ENCODE results near the gene UNC13D.
"Not testable (repeated sequence)": the region's sequence is repeated elsewhere in the genome, so short reads cannot be mapped to it uniquely, and the experiment has no call there.

The UNC13D gene
- long read RNA-seq, donor 1, result 0 reads
- long read RNA-seq, donor 2, result 0 reads
- long read RNA-seq, donor 3, result 0 reads
- long read RNA-seq, donor 4, result 0 reads
- long read RNA-seq, donor 5, result 0 reads
- long read RNA-seq, donor 6, result 0 reads
- long read RNA-seq, donor 7, result 0 reads
- long read RNA-seq, donor 8, result 0 reads

GRCh38 chr17:75843577-75844529, at the start of gene UNC13D:
Gene UNC13D (minus strand): TSS chr17:75844404. CDS start chr17:75844337, 67 bp downstream.
- DNase-seq, result no peak

DNA sequence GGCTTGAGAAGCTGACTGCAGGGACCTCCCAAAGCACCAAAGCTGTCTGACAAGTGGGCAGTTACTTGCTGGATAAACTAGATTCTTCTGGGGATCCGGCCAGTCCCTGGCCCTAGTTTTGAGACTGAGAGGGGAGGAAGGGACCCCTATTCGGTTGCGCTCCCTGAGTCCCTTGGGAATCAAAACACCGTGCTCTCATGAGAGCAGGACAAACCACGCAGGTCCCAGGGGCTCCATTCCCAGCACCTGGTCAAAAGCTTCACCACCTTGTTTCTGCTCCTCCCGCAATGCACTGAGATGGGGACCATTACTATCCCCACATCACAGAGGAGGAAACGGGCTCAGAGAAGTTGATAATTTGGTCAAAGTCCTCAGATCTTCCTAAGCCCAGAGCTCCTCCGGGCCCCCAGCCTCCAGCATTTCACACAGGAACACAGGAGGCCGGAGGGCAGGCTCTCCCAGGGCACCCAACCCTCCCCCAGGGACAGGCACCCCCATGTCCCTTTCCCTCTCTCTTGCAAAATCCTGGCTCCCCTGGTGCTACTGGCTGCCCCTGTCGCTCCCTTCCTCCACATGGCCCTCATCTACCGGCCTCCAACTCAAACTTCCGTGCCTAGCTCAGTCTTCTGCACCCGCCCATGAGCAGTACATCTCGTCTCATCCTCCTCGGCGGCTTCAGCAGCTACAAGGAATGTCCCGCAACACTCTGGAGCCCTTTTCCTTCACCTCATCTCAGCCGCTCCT, 49.3 kb upstream of the UNC13D start:
- no peak for DNase-seq

DNA sequence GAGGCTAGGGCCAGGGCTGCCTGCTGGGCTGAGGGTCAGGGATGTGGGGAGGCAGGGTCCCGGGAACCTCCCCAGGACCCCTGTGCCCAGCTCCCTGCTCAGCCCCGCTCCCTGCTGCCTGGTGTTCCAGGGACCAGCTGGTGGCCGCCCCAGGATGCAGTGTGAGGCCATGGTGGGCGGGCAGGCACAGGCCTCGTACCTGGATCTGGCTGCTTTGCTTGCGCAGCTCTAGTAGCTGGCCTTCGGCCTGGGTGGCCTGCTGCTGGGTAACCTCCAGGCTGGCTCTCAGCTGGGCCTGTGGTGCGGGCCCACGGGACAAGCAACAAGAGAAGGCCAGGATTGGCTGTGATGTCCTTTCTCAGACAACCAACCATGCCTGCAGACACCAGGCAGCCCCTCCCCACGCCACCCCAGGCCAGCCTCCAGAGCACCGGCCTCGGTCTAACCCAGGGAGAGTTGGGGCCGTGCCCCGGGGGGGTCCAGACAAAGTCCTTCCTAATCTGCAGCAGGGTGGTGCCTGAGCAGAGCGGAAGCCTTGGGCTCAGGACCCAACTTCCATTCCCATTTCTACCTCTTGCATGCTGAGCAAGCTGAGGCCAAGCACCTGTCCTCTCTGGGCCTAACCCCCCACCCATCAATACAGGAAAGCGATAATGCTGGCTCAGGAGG, 48.5 kb upstream of the UNC13D start:
- no peak for DNase-seq

DNA sequence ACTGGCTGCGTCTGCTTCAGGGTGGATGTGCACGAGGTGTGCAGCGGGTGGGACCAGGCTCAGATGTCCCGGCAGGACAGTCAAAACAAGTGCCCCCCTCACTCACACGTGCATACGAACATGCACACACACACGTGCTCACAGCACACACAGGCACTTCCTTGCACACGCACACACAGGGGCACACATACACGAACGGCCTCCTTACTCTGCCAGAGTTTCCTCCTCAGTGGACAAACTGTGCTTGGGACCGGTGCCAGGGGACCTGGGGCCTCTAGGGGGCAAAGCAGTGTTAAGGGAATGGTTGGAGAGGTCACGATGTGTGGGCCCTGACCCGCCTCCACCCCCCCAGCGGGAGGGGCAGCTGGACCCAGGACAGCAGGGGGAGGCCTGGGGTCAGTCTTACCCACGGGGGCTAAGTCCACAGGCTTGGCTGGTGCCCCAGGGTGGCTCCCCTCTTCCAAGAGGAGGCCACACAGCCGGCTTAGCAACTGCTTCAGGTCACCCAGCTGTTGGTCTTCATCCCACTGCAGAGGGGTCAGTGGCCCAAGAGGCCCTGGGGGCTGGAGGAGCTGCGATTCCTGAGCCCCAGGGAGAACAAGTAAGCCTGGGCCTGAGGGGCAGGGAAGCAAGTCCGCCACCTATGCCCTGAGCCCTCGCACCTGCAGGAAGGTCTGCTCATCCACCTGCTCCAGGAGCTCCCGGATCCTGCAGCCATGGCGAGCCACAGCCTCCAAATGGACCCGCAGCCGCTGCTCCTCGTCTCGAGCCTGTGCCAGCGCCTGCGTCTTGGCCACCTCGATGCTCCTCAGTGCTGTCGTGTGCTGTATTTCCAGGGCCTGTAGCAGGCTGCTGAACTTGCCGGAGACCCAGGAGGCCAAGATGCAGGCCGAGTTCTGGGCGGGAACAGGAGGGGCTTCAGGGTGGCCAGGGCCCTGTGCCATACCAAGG, 47.7 kb upstream of the UNC13D start:
- no peak for DNase-seq

DNA sequence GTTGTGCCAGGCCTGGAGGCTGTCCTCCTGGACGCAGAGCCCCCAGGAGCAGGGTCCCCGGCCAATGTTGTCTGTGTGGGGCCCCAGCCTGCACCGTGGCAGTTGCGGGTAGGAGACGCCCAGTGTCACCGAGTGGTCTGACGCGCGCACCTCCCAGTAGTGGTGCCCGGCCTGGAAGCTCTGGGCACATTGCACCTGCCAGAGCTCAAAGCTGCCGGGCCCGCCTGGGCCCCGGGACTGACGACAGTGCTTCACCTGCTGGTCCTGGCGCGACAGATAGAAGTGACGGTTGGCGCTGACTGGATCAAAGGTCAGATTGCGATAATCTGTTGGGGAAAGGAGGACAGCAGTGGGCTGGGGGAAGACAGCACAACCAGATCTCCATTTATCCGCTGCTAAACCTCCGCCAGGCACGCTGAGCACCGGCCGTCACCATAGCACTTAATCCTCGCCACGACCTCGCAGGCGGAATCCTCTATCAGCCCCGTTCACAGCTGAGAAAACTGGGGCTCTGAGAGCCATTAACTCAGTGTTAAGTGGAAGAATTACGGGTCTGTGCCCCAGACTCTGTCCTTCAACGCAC, 46.9 kb upstream of the UNC13D start:
- DNase-seq, result no peak

DNA sequence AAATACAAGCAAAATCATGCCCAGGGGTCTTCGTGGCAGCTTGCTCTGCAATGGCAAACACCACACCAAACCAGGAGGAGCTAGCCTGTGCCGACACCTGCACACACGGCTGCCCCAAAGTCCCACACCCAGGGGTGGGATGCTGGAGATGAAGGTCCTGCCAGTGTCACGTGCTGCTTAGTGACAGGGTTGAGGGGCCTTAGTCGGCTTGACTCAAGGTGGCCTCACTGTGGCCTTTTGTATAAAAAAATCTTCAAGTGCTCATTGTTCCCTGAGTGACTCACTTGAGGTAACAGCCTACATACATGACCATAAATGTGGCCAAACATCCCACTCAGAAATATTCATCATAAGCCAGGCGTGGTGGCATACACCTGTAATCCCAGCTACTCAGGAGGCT, 45.2 kb upstream of the UNC13D start:
- no peak for DNase-seq

DNA sequence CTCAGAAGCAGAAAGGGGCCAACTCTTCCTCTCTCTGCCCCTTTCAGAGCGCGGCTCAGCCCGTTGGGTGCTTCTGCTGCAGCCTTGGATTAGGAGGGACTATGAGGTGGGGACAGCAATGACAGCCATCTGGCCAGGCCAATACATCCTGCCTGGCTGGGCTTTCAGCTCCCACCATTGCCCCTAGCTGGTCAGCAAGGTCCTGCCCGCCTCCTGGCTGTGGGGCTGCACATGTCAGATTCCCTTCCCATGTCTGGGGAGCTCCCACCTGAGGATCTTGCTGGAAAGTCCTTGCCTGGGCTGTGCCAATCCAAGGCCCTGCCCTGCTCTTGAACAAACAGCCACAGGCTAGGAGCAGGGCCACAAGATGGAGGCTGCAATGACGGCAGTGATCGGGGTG, 44.3 kb upstream of the UNC13D start:
- DNase-seq, result no peak

GRCh38 chr17:75885860-75886259, 41.7 kb upstream of the UNC13D start:
- not testable (repeated sequence) for DNase-seq

DNA sequence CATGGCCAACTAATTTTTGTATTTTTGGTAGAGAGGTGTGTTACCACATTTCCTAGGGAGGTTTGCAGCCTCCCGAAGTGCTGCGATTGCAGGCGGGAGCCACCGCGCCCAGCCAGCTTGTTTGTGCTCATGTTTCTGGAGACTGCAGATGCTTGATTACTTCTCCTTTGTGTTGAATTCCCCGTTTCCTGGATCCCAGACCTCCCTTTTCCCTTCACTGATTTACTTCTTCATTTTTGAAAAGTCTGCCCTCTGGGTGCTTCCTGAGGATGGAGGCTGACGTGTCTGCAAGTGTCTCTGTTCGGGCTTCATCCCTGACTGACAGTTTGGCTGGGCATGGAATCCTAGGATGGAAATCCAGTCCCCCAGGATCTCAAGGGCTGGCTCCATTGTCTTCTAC, 41.2 kb upstream of the UNC13D start:
- DNase-seq, result no peak

- no peak for DNase-seq
Measured at GRCh38 chr17:75881678-75882454, 37.7 kb upstream of the UNC13D start.

DNA sequence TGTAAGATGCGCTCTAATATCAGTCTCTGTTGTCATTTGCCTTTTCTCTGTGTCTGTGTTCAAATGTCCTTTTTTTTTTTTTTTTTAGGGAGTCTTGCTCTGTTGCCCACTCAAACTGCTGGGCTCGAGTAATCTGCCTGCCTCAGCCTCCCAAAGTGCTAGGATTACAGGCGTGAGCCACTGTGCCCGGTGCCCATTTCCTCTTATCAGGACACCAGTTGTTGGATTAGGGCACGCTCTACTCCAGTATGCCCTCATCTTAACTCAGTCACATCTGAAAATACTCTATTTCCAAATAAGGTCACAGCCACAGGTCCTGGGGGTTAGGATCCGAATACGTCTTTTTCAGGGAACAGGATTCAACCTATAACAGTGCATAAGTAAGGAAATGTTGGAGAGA, 36.1 kb upstream of the UNC13D start:
- DNase-seq, result no peak

DNA sequence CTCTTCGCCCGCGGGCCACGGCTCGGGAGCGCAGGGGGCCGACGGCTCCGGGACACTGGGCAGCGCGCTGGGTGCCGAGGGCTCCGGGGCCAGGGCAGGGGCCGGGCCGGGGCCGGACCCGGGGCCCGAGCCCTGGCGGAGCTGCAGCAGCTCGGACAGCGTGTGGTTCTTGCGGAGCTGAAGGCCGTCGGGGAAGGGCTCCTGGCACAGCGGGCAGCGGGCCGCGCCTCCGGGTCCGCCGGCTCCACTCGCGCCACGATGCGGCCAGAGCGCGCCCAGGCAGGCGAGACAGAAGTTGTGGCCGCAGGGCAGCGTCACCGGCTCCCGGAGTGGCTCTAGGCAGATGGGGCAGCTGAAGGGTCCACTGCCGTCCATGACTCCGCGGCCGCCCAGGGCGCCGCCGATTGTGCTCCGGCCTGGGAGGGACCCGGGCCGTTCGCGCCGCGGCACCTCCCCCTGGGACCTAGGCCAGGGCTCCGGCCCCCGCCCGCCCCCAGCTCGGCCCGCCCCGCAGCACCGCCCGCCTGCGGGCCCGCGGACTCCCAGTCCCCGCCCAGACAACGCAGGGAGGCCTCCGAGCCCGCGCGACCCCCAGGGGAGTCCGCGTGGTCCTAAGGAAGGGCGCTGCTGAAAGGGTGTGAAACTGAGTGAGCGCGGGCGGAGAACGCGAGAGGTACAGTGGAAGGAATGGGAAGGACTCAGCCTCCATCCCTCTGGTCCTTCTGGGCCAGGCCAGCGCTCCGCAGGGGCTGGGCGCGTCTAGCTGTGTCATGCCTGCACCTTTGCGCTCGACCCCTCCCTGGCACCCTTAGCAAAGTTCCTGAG, 34.2 kb upstream of the UNC13D start, which contains the start of gene TRIM47:
Gene TRIM47, minus strand, starts transcription at position 408 of the 825 bp plus-strand sequence. Its CDS starts 33 bp downstream, at position 375.
- peak; percentile 65 for DNase-seq

GRCh38 chr17:75877752-75878173, 33.6 kb upstream of the UNC13D start:
- DNase-seq, result peak; percentile 82

DNA sequence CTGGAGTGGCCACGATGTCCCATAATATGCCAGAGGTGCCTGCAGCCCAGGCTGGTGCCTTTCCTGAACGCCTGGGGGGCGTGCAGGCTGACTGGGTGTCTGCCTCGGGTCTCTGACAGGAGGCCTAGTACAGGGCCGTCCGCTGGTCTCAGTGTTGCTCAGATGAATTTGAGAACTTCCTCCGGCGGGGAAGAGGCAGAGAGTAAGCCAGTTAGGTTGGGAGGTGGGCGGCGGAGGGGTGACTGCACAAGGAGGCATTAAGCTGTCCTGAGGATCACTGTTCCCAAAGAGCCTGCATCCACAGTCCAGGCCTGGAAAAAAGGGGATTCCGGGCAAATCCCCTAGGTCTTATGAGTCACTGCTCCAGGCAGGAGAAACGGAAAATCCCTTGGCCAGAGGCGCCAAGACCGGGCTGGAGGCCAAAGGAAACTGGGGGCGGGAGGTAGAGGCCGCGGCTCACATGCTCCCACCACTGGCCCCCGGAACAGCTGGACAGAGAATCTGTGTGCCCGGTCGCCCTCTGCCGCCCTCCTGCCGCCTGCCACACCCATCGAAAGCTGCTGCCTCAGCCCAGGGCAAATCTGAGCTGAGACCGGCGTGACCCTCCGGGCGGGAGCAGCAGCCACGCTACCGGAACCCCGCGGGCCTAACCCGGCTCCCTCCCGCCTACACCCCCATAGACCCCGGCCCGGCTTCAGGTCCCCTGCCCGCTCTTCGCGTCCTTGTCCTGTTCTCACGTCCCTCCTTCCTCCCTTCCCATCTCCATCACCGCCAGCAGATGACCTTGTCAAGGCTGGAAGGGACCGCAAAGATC, 32.9 kb upstream of the UNC13D start:
- peak; percentile 63 for DNase-seq

DNA sequence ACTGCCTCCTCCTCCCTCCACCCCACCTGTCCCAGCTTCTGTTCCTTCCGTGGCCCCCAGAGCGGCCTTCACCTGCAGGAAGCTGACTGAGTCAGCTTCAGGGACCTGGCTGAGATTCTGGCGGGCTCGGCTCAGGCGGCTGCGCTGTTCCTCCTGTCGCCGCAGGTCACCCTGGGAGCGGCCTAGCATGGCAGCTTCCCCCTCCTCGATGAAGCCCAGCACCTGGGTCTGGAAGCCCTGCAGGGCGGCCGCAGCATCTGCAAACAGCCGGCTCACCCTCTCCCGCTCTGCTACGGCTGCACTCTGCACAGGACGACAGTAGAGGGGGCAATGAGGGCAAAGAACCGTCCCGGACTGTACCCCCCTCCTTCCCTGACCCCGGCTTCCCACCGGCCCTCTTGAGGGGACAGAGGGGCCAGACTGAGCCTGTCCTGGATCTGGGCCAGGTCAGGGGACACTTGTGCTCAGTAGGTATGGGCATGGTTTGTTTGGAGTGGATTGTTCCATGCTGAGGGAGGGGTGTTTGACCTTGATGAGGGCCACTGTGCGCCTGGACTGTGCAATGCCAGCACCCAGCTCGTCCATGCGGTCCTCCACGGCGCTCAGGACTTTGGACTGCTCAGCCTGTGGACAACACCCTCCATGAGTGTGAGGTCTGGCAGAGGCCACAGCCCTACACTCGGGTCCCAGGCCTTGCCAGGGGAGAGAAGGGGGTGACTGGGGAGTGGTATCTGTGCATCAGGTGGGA, 32.2 kb upstream of the UNC13D start:
- peak; percentile 51 for DNase-seq

GRCh38 chr17:75875940-75876189, 31.7 kb upstream of the UNC13D start:
- no peak for DNase-seq

DNA sequence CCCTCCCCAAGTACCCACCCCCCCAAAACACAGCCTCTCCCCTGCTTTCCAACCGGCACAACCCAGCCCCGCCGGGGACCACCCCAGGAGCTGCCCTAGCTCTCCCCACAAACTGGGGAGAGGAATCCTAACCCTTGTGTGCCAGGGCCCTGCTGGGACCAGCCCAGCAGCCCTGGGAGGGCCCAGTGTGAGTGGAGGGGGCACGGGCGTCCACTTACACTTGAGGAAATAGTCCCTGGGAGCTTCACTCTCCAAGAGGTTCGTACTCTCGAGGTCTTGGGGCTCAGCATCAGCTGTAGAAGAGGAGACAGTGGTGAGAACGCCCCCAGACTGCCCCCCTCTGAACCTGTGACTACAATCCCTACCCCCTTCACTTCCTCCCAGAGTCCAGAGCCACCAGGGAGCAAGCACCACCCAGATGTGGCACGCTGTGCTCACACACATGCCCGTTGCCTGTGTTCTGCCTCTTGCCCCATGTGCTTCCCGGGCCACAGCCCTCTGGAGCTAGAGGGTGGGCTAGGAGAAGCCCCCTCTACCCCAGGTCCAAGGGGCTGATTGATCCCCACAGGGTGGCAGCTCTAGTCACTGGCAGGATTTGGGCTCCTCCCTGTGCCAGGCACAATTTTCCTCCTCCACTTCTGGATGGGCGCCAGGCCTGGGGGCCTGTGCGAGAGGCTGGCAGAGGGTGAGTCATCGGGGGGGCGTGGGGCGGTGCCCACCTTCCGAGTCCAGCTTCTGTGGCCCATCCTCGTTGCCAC, 31.2 kb upstream of the UNC13D start:
- no peak for DNase-seq

Measured in right kidney (tissue), 9 donors.